Measurements from ENCODE around the gene CHCHD1.
"Not testable (repeated sequence)": the region's sequence is repeated elsewhere in the genome, so short reads cannot be mapped to it uniquely, and the experiment has no call there.

Gene CHCHD1

DNA sequence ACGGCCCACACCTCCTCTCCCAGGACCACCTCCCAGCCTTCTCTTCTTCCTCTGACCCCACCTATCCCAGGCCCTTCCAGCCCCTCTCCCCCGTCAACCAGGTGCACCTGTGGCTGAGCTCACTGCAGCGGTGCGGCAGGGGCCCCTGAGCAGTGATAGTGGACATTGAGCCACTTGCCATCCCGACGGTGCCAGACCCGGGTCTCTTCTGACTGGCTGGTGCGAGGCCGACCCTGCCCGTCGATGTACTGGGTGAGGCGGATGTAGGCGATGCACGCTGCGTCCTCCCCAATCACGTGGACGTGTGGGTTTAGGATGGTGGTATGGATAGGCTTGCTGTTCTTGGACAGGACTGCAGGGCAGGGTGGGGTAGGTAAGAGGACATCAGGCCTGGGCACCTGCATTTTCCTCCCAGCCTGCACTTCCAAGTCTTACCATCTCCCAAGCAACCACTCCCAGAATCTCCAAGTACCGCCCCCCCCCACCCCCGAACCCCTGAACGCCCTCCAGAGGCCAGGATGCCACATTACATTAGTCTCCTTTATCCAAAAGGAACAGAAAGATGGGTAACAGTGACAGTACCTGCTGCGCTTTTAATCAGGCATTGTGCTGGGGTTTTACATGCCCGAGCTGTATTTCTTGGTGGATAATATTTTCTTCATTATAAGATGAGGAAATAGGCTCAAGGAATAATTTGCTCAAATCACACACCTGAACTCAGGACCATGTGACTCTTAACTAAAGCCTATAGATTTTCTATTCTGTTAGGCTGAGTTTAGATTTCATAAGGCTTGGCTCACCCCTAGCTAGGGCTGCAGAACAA is 33.3 kb downstream of the CHCHD1 start:
- DNase-seq: no peak

DNA sequence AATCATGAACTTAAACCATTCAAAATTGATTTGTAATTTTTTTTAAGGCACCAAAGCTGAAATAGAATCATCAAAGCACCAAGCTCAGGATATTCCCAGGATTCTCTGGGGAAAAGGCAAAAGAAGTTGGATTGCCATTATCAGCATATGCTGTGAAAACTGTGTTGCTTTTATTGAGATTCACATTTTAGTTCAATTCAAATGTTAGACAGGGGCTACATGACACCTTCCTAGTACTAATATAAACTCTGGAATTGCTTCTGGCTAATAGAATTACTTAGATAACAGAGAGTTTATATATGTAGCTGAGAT is 33.8 kb downstream of the CHCHD1 start:
- DNase-seq: no peak

DNA sequence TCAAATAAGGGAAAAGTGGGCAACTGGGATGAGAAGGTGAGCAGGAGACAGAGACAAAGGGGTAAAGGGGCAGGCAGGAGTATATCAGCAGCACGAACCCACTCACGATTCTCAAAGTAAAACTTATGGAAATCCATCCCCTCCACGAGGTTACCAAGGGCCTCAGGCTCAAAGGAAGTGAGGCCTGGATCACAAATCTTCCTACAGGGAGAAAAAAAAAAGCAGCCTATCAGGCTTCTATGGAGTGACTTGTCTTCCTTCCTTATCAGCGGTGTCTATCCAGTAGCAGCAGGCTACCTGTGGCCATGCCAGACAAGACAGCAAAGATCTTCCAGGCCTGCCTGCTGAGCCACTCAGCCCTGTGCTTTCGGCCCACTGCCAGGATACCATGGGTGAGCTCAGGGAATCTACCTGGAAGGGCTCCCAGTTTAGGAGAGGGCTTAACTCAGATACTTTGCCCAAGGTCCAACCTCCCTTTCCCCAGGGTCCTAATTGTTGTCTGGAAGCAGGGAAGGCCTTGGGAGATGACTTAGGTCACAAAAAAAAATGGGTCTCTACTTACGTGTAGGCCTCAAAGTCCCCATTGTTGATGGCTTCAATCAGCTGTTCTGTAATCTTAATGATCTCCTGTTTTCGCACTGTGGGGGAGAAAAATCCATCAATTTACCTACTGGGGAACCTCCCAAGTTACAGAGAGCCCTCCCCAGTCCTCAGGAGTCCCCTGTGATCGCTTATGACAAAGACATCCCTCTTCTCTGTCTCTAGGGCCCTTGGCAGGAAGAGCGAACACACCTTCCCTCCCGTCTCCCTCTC is 35.3 kb downstream of the CHCHD1 start:
- DNase-seq: no peak

DNA sequence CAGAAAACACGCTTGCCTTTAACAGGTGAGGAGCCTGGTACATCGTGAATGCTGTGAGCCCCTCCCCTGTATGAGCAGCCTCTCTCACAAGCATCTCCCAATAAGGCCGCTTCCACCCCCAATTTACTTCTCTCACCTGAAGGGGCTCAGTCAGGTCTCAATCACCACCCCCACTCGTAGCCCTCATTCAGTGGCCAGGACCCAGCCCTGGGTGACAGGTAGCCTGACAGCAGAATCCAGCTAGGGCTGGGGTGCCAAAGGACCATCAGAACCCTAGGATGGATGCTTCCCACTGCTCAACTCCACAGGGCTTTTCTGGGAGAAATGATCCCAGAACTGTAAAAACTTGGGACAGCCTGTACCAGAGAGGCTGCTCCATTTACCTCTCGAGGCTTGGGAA is 36.0 kb downstream of the CHCHD1 start:
- no peak for DNase-seq

DNA sequence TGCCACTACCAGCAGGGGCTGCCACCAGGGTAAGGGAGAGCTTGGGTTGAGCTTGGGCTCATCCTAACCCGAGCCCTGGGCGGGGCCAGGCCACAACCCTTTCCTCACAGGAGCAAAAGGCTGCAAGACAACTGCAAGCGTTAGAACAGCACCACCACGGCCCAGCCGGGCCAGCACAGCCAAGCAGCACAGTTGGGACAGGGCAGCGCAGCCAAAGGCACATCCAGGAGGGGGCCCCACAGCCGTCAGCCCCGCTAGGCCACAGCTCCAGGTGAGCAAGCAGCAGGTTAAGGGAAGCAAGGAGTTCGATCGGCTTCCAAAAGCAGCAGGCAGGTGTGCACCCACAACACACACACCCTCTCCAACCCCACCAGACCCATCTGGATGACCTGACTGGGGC is 36.6 kb downstream of the CHCHD1 start:
- DNase-seq: no peak

DNA sequence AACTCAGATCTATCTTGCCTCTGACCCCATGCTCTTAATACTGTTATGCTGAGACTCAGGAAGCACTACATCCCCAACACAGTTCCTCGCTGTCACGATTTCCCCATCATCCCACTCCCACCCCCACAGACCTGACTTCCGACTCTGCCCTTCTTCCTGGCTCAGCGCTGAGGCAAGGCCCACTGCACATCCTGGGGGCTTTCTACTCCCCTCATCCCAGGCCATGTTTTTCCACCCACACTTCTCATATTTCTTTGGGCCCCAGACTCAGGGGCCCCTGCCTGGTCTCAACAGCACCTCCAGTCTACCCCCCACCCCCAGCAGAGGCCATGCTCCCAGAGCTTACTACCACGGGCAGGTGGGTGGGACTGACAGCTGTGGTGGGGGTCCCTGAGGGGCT is 37.2 kb downstream of the CHCHD1 start:
- no peak for DNase-seq

DNA sequence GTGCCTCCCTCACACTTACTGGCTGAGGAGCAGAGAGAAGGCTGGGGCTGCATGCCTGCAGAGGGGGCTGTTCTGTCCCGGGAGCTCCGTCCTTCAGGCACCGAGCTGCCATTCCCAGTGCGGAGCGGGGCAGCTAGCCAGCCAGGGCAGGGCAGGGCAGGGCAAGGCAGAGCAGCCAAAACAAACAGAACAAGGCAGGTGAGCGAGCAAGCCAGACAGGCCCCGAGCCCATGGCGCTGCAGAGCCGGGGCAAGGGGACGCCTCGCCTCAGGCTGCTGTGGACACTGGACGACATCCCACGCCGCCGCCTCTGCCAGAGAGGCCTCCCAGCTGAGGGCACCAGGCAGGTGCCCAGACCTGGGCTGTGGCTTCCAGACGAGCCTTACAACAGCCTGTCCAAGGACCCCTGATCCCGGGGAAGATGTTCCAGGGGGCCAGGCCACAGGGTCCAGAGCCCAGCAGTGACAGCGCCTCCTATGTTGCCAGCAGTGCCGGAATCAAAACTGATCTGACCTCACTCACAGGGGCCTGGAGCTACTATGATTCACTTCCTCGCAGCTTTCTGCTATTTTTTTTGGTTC is 37.8 kb downstream of the CHCHD1 start:
- no peak for DNase-seq

DNA sequence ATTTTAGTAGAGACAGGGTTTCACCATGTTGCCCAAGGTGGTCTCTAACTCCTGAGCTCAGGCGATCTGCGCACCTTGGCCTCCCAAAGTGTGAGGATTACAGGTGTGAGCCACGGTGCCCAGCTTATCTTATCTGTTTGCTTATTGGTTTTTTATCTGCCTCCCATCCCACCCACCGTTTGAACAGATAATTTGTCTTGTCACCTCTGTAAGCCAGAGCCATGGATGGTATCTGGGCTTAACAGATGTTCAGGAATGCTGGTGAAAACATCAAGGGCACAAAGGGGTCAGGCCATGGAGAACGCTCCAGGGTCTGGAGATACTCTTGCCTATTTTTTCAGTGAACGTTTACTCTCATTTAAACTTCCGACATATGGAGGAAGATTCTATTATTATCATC is 41.5 kb downstream of the CHCHD1 start:
- no peak for DNase-seq

DNA sequence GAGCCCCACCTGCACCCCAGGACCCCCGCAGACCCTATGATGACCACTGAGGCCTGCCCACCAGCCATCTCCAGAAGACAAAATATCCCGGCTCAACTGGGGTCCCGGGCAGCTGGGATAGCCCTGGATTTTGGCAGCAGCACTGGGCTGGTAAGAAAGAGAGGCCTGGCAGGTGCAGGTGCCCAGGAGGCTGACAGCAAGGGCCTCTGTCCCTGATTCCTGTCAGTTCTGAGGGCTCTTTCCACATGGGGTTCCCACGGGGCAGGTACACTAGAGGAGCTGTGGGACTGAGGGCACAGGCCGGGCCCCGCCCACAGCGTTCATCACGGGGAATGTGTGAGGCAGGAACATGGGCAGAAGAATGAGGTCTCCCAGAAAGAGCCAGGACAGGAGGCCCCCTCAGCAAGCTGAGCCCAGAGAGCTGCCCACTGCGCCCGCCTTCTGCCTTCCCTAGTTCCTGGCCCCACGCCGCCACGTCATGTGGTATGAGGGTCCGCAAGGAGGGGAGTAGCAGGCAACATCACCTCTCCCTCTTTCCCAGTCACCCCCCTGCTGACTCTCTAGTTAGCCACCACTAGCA is 42.4 kb downstream of the CHCHD1 start:
- no peak for DNase-seq

DNA sequence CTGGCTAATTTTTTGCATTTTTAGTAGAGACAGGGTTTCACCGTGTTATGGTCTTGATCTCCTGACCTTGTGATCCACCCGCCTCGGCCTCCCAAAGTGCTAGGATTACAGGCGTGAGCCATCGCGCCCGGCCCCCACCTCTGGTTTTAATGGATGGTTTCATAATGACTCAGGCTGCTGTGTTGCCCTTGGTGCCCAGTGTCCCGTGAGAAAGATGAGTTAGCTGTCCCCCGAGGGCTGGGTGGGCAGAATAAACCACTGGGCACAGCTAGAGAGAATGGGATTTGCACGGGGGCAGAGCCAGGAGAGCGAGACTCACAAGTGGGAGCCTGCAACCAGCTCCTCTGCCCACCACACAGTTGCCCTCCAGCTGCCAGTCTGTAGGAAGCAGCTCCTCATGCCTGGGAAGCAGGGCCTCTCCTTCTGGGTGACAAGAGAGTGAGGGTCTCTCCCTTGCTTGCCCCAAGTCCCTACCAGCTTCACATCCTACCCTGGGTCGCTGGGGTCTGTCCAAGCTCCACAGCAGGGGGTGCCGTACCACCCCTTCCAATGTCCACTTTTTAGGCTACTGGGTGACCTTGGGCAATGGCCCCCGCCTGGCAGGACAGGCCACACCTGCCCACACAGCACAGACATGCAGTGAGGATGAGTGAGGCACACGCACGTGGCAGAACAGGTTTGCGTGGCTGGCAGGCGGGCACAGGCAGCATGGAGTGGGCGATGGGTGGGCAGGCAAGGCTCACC is 45.7 kb downstream of the CHCHD1 start:
- no peak for DNase-seq

DNA sequence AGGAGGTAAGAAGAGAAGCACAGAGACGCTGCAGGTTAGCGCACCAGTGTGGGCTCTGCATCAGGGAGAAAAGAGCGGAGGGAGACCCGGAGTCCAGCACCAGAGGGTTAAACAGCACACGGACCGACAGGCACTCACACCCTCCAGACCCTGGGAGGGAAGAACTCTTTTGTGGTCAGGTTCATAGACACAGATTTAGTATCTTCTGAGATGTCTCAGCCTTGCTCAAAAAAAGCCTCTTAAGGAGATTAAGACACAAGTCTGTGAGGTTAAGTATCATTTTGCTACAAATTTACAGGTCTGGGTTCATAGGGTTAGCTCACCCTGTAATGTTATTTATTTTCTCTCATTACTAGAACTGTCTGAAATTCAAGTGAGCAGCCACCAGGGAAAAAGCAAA is 46.3 kb downstream of the CHCHD1 start:
- no peak for DNase-seq

DNA sequence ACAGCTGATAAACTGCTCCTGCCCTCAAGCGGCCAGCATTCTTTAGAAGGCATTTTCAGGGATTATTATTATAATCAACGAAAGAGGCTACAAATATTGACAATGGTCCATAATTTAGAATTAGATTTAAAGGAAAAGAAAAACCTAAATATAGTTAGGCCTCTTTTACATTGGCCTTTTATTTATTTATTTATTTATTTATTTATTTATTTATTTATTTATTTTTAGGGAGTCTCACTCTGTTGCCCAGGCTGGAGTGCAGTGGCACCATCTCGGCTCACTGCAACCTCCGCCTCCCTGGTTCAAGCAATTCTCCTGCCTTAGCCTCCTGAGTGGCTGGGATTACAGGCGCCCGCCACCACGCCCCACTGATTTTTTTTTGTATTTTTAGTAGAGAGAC is 47.2 kb downstream of the CHCHD1 start:
- DNase-seq: not testable (repeated sequence)
